GOT3 (cell line): ENCODE data around the gene DOCK10.
"Not testable (repeated sequence)": the region's sequence is repeated elsewhere in the genome, so short reads cannot be mapped to it uniquely, and the experiment has no call there.

Experiments
- DNase-seq: peaks from one replicate; lab custom pipeline; 2025; ENCODE audit warnings: mixed read lengths; lab: John Stamatoyannopoulos, UW

DOCK10 gene

DNA sequence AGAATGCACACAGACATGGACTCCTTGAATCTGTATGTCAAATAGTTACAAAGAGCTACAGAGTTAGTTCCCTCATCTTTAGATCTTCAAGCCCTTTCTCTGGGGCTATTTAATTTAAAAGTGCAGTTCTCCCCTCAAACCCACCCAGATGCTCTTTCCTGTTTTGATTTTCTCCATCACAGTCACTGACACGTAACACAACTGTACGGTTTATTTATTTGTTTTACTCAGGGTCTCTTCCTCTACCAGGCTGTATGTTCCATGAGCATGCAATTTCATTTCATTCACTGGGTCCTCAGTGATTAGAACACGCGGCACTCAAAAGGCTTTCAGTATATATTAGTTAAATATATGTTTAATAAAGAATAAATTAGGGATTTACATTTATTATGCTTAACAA is 94.7 kb downstream of the DOCK10 start:
- DNase-seq: no peak

DNA sequence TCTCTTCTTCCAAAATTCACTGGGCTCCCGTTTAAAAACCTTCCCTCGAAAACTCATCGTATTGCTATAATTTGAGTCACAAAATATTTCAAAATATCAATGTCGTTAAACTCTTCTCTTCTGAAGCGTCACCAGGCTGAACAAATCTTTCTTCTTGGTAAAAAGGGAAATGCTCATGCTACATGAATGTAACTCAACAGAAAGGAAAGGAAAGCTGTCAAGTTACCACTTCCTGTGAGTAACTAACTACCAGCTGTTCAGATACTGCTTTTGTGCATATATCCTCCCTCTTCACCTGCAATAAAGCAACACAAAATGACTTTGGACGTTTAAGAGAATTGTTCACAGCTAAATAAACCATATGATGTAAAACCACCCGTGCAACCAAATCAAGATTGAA is 95.4 kb downstream of the DOCK10 start:
- no peak for DNase-seq

DNA sequence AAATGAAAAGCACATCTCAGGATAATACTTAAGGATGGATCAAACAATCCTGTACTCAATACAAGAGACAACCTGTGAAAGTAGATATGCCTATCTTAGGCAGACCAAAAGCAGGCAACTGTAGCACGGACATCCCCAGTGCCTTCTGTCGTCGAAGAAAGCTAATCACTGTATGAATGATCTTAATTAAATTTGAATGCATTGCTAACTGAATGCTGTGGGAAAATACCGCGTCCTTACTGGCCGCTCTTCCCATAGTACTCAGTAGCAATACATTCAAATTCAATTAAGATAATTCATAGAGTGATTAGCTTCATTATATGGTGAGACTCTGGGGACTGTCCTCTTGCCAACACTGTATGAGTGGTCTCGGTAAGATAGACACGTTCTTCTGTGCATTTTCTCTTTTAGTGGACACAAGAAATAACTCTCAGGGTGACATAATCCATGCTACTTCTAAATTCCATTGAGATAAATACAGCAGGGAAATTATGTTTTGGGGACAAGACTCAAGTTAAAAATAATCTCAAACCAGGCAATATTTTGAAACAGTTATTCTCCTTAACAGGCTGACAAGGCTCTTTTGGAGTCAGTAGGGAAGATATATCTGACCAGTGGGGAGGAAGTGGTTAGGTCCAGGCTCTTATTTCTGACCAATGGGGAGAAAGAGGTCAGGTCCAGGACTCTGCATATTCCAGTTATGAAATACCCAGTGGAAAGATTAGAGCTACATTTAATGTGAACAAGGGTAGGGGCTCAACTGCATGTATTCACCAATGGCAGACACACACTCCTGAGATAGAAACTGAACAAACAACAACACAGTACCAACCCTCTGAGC is 97.3 kb downstream of the DOCK10 start:
- no peak for DNase-seq

DNA sequence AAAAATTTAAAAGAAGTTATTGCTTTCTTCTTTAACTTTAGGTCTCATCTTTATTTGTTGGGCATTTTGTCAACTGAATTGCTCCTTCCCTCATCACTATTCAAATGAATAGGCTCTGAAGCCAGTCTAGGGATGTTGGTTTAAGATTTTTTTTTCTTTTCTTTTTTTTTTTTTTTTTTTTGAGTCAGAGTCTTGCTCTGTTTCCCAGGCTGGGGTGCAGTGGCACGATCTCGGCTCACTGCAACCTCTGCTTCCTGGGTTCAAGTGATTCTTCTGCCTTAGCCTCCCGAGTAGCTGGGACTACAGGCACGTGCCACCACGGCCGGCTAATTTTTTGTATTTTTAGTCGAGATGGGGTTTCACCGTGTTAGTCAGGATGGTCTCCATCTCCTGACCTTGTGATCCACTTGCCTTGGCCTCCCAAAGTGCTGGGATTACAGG is 98.6 kb downstream of the DOCK10 start:
- not testable (repeated sequence) for DNase-seq

DNA sequence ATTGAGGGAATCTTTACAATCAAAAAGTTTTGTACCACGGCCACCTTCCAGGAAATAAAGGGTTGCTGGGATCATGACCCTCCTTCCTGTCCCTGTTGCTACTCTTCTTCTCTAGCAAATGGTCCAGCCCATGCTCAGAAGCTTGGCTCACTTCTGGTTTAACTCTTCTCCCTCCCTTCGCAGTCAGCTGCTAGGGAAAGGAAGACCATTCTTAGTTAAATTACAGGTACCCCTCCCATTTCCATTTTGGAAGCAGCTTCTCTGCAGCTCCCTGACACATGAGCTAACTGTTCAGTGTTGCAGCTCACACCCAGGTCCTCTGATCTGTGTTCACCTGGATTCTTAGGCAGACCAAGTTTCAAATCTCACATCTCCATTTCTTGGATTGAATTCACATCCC is 100.3 kb downstream of the DOCK10 start:
- DNase-seq: no peak

DNA sequence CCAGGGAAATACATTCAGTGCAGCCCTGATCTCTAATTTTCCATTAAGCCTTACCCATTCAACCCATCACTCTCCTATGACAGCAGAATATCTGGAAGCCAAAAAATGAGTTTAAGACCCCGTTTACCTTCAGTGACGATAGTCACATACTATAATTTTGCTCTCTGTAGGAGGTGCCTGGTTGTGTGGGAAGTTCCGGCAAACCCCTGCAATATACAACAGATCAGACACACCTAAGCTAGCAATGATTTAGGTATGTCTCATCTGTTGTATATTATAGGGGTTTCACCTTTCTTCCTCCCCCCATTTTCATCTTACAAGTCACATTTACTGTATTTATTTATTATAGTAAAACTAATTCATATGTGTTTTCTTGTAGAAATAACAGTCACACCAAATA is 101.7 kb downstream of the DOCK10 start:
- no peak for DNase-seq

DNA sequence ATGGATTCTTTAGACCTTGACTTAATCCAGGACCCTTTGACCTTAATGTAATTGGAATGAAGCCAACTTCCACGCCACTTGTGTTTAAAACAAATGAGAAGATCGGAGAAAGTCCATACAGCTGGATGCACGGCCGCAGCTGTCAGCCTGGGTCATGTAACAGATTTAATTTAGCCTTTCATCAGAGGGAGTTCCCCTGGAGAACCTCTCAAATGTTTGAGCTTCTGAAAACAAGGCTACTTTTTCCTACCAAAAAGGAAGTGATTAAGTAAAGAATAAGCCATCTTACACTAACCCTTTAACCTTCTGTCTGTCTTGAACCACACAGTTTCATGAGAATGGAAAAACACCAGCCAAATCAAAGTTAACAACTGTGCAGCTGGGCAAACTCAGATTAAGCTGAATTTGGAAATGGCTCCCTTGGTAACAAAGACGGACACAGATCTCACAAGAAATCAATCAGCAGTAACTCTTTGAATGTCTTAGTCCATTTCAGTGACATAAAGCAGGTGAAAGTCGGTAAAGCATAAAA is 103.6 kb downstream of the DOCK10 start:
- DNase-seq: no peak

DNA sequence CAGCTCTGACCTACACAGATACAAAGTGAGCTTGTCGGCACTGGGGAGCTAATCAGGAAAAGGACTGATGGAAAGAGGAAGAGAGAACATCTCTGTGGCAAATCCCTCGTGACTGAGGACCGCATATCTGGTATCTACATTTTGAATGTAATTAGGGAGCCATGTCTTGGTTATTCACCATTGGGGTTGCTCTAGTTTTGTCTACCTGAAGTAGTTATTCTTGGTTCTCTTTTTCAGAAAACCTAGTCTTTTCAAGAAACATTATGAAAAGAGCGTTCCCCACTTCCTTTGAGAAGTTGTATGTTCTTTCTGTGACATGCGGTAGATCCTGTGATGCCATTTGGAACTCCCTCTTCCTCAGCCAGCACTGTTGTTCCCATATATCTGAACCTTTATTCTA is 104.4 kb downstream of the DOCK10 start:
- no peak for DNase-seq

DNA sequence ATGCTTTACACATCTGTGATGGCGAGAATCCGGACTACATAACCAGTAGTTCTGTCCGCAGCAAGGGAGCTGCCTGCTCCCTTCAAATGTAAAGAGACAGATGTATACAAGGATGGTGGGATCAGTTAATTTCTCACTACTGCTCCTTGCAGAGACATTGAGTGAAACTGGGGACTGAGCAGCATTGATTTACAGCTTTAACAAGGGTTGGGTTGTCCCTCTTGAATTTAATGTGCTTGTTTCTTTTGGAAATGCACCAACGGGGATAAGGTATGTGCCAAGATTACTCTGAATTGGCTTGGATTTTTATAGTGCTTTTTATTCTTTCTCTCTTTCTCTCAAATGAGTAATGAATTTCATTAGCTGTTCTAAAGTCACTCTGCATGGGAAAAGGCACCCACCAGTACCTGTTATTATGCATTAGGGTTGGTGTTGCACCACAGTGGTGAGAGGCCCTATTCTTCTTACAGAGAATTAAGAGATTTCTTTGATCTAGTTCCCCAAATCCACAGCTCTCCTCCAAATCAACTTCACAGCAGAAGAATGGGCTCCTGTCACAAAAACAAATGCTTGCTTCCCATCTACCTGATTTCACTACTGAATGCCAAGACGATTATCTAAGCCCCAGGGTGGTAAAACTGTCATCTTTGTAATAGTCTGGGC is 107.6 kb downstream of the DOCK10 start:
- DNase-seq: no peak

DNA sequence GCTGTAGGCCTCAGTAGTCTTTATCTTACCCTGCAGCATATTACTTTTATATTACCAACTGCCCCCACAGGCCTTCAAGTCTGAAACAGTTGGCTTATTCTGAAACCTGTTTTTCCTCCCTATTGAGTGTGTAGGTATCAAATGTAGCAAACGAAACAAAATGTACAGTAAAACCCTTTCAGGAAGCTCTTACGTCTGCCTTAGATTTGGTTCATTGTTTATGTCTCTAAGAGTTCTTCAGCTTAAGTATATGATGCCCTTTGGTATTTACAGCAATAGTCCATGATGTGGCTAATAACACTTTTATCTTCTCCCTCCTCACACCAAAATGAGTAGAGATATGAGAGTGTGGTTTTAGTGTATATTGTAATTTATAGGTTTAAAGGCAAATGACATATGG is 108.8 kb downstream of the DOCK10 start:
- DNase-seq: no peak

DNA sequence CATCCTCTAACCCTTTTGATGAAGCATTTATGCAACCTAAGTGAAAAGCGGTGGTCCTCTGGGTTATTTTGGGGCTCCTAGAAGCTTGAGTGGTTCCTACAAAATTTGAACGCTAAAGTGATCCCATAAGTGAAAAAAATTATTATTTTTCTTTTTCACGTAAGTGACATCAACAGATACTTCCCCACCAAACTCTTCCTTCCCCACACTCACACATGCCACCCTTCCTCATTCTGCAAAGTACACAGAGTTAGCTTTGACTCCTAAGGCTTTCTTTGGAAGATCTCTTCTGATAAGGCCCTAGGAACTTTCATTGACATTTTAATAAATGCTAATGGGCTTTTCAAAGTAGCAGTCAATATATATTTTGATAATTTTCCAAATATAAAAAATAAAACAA is 109.7 kb downstream of the DOCK10 start:
- DNase-seq: no peak

DNA sequence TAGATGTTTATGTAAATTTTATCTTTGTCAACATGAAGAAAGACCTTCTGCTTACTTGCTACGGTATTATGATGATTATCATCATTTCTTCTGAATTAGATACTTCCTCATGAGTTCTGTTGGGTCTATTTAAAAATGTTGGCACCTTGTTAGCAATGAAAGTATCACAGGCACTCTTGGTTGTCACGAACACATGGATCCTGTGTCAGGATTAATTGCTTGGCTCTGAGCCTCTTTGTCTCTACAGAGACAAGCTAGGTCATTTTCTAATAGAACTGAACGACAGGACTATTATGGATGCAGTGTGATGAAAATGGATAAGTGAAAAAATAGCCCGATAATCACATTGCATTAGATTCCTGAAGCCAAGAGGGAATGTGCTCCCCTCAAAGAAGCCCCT is 110.3 kb downstream of the DOCK10 start:
- DNase-seq: no peak

DNA sequence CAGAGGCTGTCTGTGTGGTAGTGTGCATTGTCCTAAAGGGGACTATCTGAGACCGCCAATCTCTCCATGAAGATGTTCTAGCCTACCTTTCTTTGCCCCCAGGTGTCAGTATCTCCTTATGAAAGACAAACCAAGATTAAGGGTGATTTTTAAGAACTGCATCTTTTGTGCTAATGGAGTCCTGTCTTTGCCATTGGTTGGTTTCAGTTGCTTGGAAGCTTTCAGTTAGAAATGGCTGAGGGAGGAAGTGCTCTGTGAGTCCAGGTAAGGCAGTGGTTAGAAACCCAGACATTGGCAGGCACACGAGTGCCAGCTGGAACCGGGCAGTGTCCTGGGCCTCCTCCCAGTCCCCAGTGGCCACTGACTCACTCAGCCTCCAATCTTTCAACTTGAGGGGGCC is 111.3 kb downstream of the DOCK10 start:
- no peak for DNase-seq

DNA sequence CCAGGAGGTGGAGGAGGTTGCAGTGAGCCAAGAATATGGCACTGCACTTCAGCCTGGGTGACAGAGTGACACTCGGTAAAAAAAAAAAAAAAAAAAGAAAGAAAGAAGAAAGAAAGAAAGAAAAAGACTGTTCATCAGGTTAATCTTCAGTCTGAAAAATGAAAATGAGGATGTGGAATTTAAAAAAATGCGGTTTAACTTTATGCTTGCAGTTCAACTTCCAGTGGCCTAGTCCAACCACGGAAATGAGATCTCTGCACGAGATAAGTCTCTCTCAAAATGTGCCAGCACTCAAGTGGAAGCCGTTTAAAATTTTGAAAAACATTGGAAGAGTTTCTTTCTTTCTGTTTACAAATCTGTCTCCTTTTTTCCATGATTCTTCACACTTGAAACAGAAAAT is 112.1 kb downstream of the DOCK10 start:
- DNase-seq: no peak

DNA sequence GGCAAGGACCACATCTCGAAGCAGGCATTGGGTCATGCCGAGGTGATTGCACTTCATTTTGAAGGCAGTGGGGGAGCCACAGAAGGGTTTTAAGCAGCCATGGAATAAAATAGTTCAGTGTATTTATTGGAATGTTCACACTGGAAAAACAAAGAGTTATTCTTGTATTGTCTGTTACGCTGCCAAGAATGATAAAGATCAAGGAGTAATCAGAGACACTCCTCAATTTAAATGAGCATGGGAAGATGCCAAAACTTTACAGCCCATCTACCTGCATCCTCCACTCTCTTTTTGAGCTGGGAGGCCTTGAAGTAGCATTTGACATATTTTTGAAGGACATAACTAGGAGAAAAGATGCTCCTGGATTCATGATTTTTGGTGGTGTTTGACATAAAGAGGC is 112.8 kb downstream of the DOCK10 start:
- no peak for DNase-seq

DNA sequence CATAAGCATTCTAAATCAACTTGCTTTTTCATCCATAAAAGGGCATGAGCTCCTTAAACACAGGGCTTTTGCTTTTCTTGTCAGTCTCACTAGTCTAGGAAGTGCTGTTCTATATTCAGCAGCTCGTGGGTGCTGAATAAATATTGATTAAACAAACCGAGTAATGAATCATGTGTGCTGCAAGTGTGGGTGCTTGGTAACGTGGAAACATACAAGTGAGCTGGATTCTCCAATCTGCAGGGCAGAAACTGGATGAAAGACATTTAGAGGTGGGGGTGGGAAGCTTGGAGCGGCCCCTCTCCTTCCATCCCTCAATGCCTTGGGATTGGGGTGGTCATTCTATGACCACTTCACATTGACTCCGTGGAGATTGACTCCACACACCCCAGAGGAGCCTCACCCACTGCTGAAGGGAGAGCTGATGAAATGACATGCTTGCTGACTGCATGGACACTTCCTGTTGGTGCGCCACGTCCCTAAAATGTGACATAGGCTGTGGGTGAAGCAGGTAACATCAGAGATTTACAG is 114.6 kb downstream of the DOCK10 start:
- DNase-seq: no peak

DNA sequence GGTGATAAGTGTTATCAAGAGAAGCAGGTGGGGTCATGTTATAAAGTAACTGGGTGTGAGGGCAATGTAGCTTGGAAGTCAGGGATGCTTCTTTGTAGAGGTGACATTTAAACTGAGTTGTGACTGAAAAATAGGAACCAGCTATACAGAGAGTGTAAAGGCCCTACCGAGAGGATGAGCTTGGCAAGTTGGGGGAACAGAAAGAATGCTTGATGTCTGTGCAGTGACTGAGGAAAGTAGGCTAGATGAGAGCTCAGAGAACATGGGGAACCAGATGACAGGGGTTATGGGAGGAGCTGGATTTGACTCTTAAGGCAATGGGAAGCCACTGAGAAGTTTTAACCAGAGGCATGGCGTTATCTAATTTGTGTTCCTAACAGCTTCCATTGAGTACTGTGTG is 115.3 kb downstream of the DOCK10 start:
- DNase-seq: no peak

DNA sequence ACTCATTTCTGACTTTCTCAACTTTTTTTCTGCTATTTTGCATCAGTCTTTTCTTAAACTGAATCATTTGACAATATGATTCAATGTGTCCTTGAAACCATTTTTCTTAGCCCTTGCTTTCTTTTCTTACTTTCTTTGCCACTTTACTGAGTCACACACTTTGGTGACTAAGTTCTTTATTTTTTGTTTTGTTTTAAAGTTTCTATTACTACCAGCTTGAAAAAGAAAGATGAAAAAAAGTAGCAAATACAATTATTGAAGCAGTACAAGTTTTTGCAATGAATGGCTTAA is 116.5 kb downstream of the DOCK10 start:
- no peak for DNase-seq

DNA sequence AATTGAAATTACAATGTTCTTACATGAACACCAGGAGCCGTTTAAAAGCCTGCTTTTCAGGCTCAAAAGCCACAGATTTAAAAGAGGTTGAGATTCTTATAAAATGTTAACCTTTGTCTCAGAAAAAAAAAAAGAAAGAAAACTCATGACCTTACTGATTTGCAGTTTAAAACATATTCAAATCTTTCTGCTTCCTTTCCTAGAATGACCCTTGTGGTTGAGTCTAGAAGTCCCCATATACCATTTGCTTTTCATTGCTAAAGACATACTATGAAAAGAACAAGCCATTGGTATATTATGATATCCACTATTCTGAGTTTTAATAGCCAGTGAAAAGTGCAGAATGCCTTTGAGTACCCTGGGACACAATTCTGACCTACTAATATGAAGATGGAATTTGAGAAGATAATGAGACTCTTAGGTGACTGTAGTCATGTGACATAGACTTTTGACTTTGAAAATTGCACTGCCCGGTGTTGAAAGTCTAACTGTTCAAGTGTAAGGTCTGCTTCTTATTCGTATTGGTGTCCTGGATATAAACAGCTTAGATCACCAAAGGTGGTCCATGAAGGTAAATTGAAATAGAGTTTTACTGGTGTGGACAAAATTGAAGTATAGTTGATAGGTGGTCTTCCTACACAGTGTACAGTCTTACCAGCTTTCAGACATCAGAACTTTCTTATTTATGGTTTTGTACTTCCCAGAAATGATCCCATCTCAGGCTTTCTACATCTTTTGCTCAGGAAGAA is 117.0 kb downstream of the DOCK10 start:
- DNase-seq: no peak

DNA sequence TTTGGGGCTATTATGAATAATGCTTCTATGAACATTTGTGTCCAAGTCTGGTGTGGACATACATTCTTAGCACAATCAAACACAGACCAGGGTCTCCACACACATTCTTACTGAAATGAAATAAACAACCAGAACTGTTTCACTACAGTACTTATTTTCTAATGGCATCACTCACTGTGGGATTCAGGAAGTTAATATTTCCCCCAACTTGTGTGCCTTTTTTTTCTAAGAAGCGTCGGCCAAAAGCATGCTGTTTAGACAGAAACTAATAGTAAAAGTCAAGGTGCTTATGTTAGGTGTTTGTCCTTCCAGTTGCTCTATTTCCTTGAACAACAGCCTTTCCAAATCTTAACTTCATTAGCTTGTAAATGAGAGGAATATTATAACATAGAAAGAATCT is 117.6 kb downstream of the DOCK10 start:
- no peak for DNase-seq

DNA sequence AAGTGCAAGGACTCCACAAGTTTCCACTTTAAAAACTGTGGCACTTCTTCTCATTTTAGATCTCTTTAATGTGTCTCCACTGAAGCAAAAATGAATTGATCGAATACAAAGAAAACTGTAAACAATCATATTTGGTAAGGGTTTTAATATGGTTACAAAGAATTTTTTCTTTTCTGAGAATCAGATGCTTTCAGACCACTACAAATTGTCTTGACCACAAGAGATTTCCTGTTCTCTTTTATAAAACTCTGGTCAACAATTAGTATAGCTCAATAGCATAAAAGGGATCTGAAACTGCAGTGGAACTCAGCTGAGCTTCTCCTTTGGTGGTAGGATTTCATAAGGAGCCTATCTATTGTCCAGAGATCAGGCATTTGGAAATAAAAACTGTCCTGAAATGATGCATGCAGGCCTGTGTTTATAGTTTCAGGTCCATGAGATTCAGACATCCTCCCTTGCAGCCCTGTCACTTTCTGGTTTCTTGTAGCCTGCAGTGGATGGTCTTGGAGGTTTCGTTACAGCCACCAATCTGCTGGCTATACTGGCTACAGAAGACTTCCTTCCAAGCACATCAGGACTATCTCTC is 120.0 kb downstream of the DOCK10 start:
- no peak for DNase-seq

DNA sequence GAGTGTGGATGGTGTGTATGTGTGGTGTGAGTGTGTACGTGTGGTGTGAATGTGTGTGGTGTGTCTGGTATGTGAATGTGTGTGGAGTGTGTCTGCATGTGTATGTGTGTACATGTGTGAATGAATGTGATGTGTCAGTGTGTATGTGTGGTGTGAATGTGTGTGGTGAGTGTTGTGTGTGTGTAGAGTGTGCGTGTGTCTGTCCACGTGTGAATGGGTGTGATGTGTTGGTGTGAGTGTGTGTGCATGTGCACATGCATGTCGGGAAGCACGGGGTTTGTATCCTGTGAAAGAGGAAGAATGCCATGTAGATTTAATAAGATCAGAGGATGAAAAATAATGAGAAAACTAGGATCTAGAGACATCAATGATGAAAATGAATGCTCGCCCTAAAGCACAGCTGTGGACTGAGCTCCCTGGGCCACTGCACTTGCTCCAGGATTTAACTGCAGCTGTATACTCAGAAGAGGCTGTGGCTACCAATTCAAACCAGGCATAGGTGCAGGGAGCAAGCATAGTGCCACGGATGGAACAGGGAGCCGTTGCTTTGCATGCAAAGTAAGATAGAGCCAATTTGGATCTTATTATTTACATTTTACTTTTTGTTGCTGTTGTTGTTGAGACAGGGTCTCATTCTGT is 122.7 kb downstream of the DOCK10 start:
- DNase-seq: no peak
